ENCODE measurements around the gene GSG1L.
A peak's percentile ranks its signal among the peaks of the same experiment; 100 is the strongest.

The GSG1L gene

DNA sequence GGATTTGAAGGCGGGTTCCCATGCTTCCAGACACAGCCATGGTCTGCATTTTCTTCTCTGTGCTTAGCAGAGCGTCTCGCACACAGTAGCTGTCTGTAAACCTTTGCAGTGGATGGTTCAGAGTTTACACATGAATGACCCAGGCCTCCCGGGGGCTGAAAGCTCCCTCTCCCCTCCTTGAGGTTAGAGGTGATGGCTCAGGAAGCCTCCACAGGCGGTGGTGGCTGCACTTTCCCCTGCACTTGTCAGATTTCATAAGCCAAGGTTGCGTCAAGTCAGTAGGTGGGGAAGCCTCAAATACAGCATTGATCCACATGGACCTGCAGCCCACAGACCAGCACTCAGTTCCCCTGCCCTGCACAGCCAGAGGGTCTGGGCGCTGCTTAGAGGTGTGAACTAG, 301.7 kb downstream of the GSG1L start:
- TF ChIP-seq MYC (IDR thresholded peaks at IDR 0.05; ENCODE audit: low read depth, low read length) = no peak
- TF ChIP-seq, protein P1, sequence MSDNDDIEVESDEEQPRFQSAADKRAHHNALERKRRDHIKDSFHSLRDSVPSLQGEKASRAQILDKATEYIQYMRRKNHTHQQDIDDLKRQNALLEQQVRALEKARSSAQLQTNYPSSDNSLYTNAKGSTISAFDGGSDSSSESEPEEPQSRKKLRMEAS (IDR thresholded peaks at IDR 0.05; ENCODE audit: low read depth, low read length) = no peak
- TF ChIP-seq, protein P2, sequence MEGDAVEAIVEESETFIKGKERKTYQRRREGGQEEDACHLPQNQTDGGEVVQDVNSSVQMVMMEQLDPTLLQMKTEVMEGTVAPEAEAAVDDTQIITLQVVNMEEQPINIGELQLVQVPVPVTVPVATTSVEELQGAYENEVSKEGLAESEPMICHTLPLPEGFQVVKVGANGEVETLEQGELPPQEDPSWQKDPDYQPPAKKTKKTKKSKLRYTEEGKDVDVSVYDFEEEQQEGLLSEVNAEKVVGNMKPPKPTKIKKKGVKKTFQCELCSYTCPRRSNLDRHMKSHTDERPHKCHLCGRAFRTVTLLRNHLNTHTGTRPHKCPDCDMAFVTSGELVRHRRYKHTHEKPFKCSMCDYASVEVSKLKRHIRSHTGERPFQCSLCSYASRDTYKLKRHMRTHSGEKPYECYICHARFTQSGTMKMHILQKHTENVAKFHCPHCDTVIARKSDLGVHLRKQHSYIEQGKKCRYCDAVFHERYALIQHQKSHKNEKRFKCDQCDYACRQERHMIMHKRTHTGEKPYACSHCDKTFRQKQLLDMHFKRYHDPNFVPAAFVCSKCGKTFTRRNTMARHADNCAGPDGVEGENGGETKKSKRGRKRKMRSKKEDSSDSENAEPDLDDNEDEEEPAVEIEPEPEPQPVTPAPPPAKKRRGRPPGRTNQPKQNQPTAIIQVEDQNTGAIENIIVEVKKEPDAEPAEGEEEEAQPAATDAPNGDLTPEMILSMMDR (IDR thresholded peaks at IDR 0.05; ENCODE audit: low read depth, low read length) = no peak
- TF ChIP-seq POLR2A (IDR thresholded peaks at IDR 0.05; ENCODE audit: extremely low read depth, insufficient read length) = no peak
- DNase-seq (ENCODE audit: low read depth) = peak; percentile 56
- no peak overlapping the region for H3K4me3 ChIP-seq (ENCODE audit: low read depth, low read length)

DNA sequence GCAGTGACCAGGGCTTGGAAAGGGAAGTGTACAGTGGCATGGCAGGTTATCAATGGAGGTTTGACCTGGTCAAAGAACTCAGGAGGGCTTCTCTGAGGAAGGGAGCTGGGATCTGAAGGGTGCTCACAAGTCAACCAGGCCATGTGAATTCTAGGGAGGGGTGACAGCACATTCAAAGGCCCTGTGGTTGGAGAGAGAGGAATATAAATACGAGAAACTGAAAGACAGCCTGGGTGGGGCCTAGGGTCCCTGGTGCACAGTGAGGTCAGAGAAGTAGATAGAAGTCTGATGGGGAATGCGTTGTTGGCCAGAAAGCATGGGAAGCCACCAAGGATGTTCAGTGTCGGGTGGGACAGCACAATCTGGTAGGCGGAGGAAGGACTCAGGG, 302.7 kb downstream of the GSG1L start:
- no peak for DNase-seq (ENCODE audit: low read depth)
- TF ChIP-seq, protein P2 (IDR thresholded peaks at IDR 0.05; ENCODE audit: low read depth, low read length) = no peak
- TF ChIP-seq, protein P1 (IDR thresholded peaks at IDR 0.05; ENCODE audit: low read depth, low read length) = no peak
- TF ChIP-seq POLR2A (IDR thresholded peaks at IDR 0.05; ENCODE audit: extremely low read depth, insufficient read length) = no peak
- no peak for TF ChIP-seq MYC (IDR thresholded peaks at IDR 0.05; ENCODE audit: low read depth, low read length)

DNA sequence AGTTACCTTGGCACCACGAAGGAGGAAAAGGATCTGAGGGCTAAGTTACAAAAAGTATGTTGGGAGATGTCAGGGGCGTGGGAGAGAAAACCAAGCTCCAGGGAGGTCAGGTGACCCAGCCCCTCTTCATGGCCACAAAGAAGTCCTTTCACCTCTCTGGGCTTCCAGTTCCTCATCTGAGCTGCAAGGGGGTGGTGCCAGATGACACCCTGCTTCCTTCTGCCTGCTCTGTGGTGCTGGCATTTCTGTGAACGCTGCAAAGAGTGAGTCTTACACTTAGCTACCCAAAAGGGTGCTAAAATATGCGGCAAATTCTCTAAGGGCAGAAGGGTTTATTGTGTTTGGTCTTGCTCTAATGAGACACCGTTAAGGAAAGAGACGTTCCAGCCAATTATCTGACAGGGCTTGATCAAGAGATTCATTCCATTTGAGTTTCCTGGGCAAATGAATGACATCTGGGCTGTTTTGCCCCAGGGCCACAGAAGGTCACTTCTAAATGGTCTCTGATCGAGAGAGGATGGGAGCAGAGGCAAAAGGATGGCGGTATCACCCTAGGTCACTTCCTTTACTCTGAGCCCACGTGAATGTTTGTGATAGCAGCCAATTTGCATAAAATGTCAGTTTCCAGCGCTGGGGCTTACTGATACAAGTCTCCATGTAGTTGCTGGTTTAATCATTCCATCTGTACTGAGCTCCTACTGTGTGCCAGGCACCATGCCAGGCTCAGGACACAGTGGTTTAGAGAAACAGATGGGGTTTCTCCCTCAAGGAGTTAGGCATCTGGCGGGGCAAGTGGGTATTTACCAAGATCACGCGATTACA, 303.3 kb downstream of the GSG1L start:
- no peak overlapping the region for H3K4me3 ChIP-seq (ENCODE audit: low read depth, low read length)
- DNase-seq (ENCODE audit: low read depth) = peak; percentile 74
- TF ChIP-seq, protein P2 (IDR thresholded peaks at IDR 0.05; ENCODE audit: low read depth, low read length) = no peak
- TF ChIP-seq MYC (IDR thresholded peaks at IDR 0.05; ENCODE audit: low read depth, low read length) = 0 out of 2 replicates have a peak, but pooled peaks have one; percentile 20
- TF ChIP-seq, protein P1 (IDR thresholded peaks at IDR 0.05; ENCODE audit: low read depth, low read length) = 0 out of 2 replicates have a peak, but pooled peaks have one; percentile 15

More for the DNA sequence above, 302.7 kb downstream of the GSG1L start:
- H3K4me3 ChIP-seq (ENCODE audit: low read depth, low read length) = no peak overlapping the region

DNA sequence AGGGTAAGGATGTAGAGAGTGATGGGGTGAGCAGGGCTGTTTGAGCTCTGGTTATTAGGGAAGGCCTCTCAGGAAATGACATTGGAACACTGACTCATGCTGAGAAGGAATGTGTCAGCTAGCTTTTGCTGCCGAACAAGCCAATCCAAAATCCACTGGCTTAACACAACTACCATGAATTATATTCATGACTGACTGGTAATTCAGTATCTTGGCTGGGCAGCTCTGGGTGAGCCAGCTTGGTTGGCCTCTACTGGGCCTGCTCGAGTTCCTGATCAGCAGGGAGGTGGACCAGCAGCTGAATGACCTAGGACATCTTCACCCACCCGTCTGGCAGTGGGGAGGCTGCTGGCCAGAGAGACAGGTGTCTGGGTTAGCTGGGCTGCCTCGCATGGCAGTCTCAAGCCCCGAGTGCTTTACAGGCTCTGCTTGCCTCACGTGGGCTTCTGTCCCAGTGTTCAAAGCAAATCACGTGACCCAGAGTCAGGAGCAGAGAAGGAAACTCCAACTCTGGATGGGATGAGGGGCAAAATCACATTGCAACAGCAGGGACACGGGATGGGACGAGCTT, 304.1 kb downstream of the GSG1L start:
- no peak for DNase-seq (ENCODE audit: low read depth)

DNA sequence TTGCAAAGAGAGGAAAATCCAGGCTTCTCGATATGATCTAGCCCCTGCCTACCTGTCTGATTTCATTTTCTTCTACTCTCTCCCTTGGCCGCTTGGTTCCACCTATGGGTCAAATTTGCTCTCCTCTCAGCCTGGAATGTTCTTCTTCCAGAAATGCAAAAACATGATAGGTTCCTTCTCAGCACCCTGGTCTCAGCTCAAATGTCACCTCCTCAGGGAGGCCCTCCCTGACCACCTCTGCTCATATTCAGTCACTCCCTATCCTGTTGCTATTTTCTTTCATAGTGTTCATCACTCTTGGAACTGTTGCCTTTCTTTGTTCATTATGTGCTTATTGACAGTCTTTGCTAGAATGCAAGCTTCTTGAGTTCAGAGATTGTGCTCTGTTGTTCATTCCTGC, 305.0 kb downstream of the GSG1L start:
- no peak overlapping the region for H3K4me3 ChIP-seq (ENCODE audit: low read depth, low read length)
- TF ChIP-seq, protein P2 (IDR thresholded peaks at IDR 0.05; ENCODE audit: low read depth, low read length) = no peak
- TF ChIP-seq MYC (IDR thresholded peaks at IDR 0.05; ENCODE audit: low read depth, low read length) = no peak
- TF ChIP-seq, protein P1 (IDR thresholded peaks at IDR 0.05; ENCODE audit: low read depth, low read length) = no peak
- no peak for TF ChIP-seq POLR2A (IDR thresholded peaks at IDR 0.05; ENCODE audit: extremely low read depth, insufficient read length)
- DNase-seq (ENCODE audit: low read depth) = no peak

More for the DNA sequence above, 304.1 kb downstream of the GSG1L start:
- TF ChIP-seq MYC (IDR thresholded peaks at IDR 0.05; ENCODE audit: low read depth, low read length) = no peak
- TF ChIP-seq POLR2A (IDR thresholded peaks at IDR 0.05; ENCODE audit: extremely low read depth, insufficient read length) = no peak
- TF ChIP-seq, protein P1 (IDR thresholded peaks at IDR 0.05; ENCODE audit: low read depth, low read length) = no peak
- TF ChIP-seq, protein P2 (IDR thresholded peaks at IDR 0.05; ENCODE audit: low read depth, low read length) = no peak
- no peak overlapping the region for H3K4me3 ChIP-seq (ENCODE audit: low read depth, low read length)

Measured in NB4 (cell line).